GM12878 (cell line): Measurements from ENCODE around the gene GKAP1. TPM values are rescaled to one million over a fixed set of nuclear protein-coding genes. Genes with fewer than 3 reads are reported as not detected.

Experiments
- ATAC-seq: fragments of 200-7000 bp; cut with Tn5 transposase; 3 replicates; pipeline ENCODE4 v1.9.1; 2020; ENCODE audit warnings: mild to moderate bottlenecking, moderate library complexity
- BruUV-seq: library from RNA; stranded (reverse); fragments of 400-500 nt; replicated peaks from 2 replicates; lab custom pipeline; 2021; lab: Mats Ljungman, UMichigan
- CTCF ChIA-PET: fragments of 300-600 bp; sonication (Branson Sonifier 250); formaldehyde crosslinking; extraction: SDS; loops from one replicate; lab custom pipeline; 2021; ENCODE audit warnings: inconsistent platforms; lab: Yijun Ruan, JAX
- POLR2A ChIA-PET: fragments of 350-600 bp; formaldehyde crosslinking; extraction: SDS; loops from one replicate; lab custom pipeline; 2021; ENCODE audit warnings: inconsistent platforms; lab: Charles Lee
- RAD21 ChIA-PET: fragments of 300-600 bp; sonication (Branson Sonifier 250); formaldehyde crosslinking; loops from one replicate; lab custom pipeline; 2023; ENCODE audit warnings: antibody characterized with exemption; ENCODE audit not compliant: unreplicated experiment; lab: Charles Lee
- SMC1A ChIA-PET: fragments of 300-600 bp; sonication (Branson Sonifier 250); formaldehyde crosslinking; loops from one replicate; lab custom pipeline; 2023; ENCODE audit not compliant: unreplicated experiment, uncharacterized antibody; lab: Charles Lee
- DNase-seq: peaks from one replicate; pipeline ENCODE4 v3.0.0-alpha.2; 2011; ENCODE audit warnings: low read depth, low spot score
- FAIRE-seq: peaks from 3 replicates; lab custom pipeline; 2011; peaks lifted over from hg19 to GRCh38; lab: Jason Lieb, UNC
- H2AFZ ChIP-seq: 2 replicates; pipeline ENCODE4 v1.6.0; 2011; ENCODE audit warnings: low read depth, low read length, control low read depth; ENCODE audit not compliant: control insufficient read depth
- H3K27ac ChIP-seq: 2 replicates; pipeline ENCODE4 v1.5.1; 2011; ENCODE audit warnings: control low read depth; ENCODE audit not compliant: control insufficient read depth, insufficient read depth
- H3K27me3 ChIP-seq, 2 experiments: replicated peaks in 1 of 2; 2 replicates each; pipeline versions ENCODE4 v1.6.0 to v1.6.1; 2011; ENCODE audit warnings: low read length in 1 of 2; ENCODE audit not compliant: control insufficient read depth in 2 of 2, insufficient read depth in 2 of 2
- H3K36me3 ChIP-seq, 2 experiments: 2 replicates each; pipeline ENCODE4 v1.5.1; 2011; ENCODE audit warnings: low read length in 1 of 2; ENCODE audit not compliant: control insufficient read depth in 2 of 2, insufficient read depth in 2 of 2
- H3K4me1 ChIP-seq: 2 replicates; pipeline ENCODE4 v1.6.1; 2011; ENCODE audit warnings: mild to moderate bottlenecking, low read length, moderate library complexity, mixed read lengths; ENCODE audit not compliant: control insufficient read depth, insufficient read depth
- H3K4me2 ChIP-seq: 2 replicates; pipeline ENCODE4 v1.6.0; 2011; ENCODE audit warnings: control low read depth; ENCODE audit not compliant: control insufficient read depth, insufficient read depth
- H3K4me3 ChIP-seq: fragments of 200-600 bp; sonication (generic); 2 replicates; pipeline ENCODE4 v1.5.1; 2016
- H3K79me2 ChIP-seq: 2 replicates; pipeline ENCODE4 v1.6.0; 2011; ENCODE audit warnings: low read length; ENCODE audit not compliant: control insufficient read depth, insufficient read depth
- H3K9ac ChIP-seq: 2 replicates; pipeline ENCODE4 v1.8.0; 2011; ENCODE audit warnings: low read length, control low read depth, mixed read lengths; ENCODE audit not compliant: control insufficient read depth, insufficient read depth
- H3K9me3 ChIP-seq: replicated peaks from 3 replicates; pipeline ENCODE4 v1.5.1; 2011; ENCODE audit warnings: mild to moderate bottlenecking, low read length; ENCODE audit not compliant: control insufficient read depth, insufficient read depth
- H4K20me1 ChIP-seq: 2 replicates; pipeline ENCODE4 v1.6.0; 2011; ENCODE audit not compliant: control insufficient read depth, insufficient read depth
- BACH1 ChIP-seq: fragments of 450-650 bp; IDR thresholded peaks from 2 replicates; pipeline ENCODE4 v1.6.1; 2017; ENCODE audit warnings: mild to moderate bottlenecking, borderline replicate concordance
- CHD2 ChIP-seq: IDR thresholded peaks from 2 replicates; pipeline ENCODE4 v1.6.1; 2011; ENCODE audit warnings: low read depth, low read length, improper control_type of control experiment, borderline replicate concordance
- MEF2A ChIP-seq: IDR thresholded peaks from 2 replicates; pipeline ENCODE4 v1.6.1; 2011; ENCODE audit warnings: low read depth, mild to moderate bottlenecking, low read length, moderate library complexity; ENCODE audit not compliant: insufficient read depth
- NR2C2 ChIP-seq: IDR thresholded peaks from 2 replicates; pipeline ENCODE4 v1.6.1; 2011; ENCODE audit warnings: borderline replicate concordance, low read depth; ENCODE audit not compliant: control insufficient read depth, insufficient read length
- NR2F1 ChIP-seq: fragments of 450-650 bp; conservative IDR thresholded peaks from 2 replicates; pipeline ENCODE4 v1.6.1; 2017; ENCODE audit warnings: mild to moderate bottlenecking
- ZNF217 ChIP-seq: fragments of 450-650 bp; IDR thresholded peaks from 2 replicates; pipeline ENCODE4 v1.6.1; 2017; ENCODE audit warnings: antibody characterized with exemption, mild to moderate bottlenecking
- WGBS: methylation state at CpG from one replicate; pipeline ENCODE4 v1.1.6; 2016; ENCODE audit warnings: low lambda C conversion rate; ENCODE audit not compliant: insufficient replicate concordance, insufficient coverage; ENCODE audit errors: missing lambda C conversion rate; 5-methylcytosine and 5-hydroxymethylcytosine counted together
- in situ Hi-C: fragments of 300-500 bp; cut with MboI; formaldehyde crosslinking; loops from 9 replicates; pipeline ENCODE4 v1.14.3; 2018; ENCODE audit warnings: mixed read lengths
- intact Hi-C: fragments of 100-400 bp; cut with micrococcal nuclease; formaldehyde crosslinking; loops from one replicate; pipeline ENCODE4 v1.14.2; 2022; ENCODE audit not compliant: unreplicated experiment
- polyA plus RNA-seq, 11 experiments: library from polyadenylated mRNA; depleted of rRNA in 4 of 11; unstranded in 6 of 11; stranded (reverse) in 5 of 11; fragments of >200 nt; fragmentation: Nextera tagmentation in 4 of 11; fragmentation: Illumina TruSeq in 1 of 11; extraction: Ambion mirVana in 4 of 11; extraction: Trizol in 1 of 11; gene quantifications; 1 replicate in 1 of 11; 2 replicates in 10 of 11; pipeline versions ENCODE4 v1.2.1 to v1.2.3, GENCODE V29; 2011 to 2016; ENCODE audit warnings: inconsistent platforms in 2 of 11, missing spikeins in 2 of 11, low read depth in 1 of 11
- total RNA-seq, 4 experiments: library from RNA; depleted of rRNA in 3 of 4; stranded (reverse); fragments of >200 nt in 3 of 4; fragmentation: Illumina TruSeq in 1 of 4; extraction: Trizol in 1 of 4; gene quantifications; 2 replicates each; pipeline versions ENCODE4 v1.2.1 to v1.2.3, GENCODE V29; 2013 to 2021
- TF ChIP-seq, protein P1 (sequence below): fragments of 450-650 bp; IDR thresholded peaks from 2 replicates; pipeline ENCODE4 v1.6.1; 2017; ENCODE audit warnings: mild to moderate bottlenecking, moderate library complexity
- TF ChIP-seq, protein P2 (sequence below): fragments of 450-650 bp; formaldehyde crosslinking; IDR thresholded peaks from 2 replicates; pipeline ENCODE4 v1.4.0; 2020; ENCODE audit warnings: mild to moderate bottlenecking, moderate library complexity

Gene GKAP1
- total and polyA plus RNA-seq, 10 of the 15 experiments (the other 5 are each of a cell fraction or from before 2014, with no cell fraction given): 0.92 to 5.1 (median 2.7) TPM

DNA sequence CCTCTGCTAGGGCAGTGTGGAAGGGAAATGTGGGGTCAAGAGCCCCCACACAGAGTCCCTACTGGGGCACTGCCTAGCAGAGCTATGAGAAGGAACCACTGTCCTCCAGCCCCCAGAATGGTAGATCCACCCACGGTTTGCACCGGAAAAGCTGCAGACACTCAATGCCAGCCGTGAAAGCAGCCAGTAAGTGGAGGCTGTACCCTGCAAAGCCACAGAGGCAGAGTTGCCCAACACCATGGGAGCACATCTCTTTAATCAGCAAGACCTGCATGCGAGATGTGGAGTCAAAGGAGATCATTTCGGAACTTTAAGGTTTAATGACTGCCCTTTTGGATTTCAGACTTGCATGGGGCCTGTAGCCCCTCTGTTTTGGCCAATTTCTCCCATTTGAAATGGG, 52.2 kb downstream of the GKAP1 start:
- SMC1A ChIA-PET: no interaction called here
- Histone ChIP-seq H3K27me3 (no peaks in the 10 kb centered on the region), H3K79me2 (no peaks in the 10 kb centered on the region), H3K9ac (no peak overlapping the region), H4K20me1 (no peaks in the 10 kb centered on the region), H3K4me1 (no peaks in the 10 kb centered on the region), H3K4me2 (no peak overlapping the region), H3K27ac (no peak overlapping the region), H2AFZ (no peak overlapping the region), H3K9me3 (no peaks in the 10 kb centered on the region), H3K4me3 (no peak overlapping the region), H3K36me3 (no peaks in the 10 kb centered on the region)
- 97% methylated on average over 5 of the region's 5 CpGs for WGBS
- ATAC-seq (no peak), FAIRE-seq (no peak), DNase-seq (no peak)
- in situ Hi-C loops: no loop called here
- POLR2A ChIA-PET: interaction anchor here (0.5 kb wide), 1 partner anchor 11 kb away, joined by 3 read pairs; no protein-coding TSS in a partner anchor
- CTCF ChIA-PET: no interaction called here
- intact Hi-C loops: no loop called here
- RAD21 ChIA-PET: no interaction called here
- TF ChIP-seq, protein P1, sequence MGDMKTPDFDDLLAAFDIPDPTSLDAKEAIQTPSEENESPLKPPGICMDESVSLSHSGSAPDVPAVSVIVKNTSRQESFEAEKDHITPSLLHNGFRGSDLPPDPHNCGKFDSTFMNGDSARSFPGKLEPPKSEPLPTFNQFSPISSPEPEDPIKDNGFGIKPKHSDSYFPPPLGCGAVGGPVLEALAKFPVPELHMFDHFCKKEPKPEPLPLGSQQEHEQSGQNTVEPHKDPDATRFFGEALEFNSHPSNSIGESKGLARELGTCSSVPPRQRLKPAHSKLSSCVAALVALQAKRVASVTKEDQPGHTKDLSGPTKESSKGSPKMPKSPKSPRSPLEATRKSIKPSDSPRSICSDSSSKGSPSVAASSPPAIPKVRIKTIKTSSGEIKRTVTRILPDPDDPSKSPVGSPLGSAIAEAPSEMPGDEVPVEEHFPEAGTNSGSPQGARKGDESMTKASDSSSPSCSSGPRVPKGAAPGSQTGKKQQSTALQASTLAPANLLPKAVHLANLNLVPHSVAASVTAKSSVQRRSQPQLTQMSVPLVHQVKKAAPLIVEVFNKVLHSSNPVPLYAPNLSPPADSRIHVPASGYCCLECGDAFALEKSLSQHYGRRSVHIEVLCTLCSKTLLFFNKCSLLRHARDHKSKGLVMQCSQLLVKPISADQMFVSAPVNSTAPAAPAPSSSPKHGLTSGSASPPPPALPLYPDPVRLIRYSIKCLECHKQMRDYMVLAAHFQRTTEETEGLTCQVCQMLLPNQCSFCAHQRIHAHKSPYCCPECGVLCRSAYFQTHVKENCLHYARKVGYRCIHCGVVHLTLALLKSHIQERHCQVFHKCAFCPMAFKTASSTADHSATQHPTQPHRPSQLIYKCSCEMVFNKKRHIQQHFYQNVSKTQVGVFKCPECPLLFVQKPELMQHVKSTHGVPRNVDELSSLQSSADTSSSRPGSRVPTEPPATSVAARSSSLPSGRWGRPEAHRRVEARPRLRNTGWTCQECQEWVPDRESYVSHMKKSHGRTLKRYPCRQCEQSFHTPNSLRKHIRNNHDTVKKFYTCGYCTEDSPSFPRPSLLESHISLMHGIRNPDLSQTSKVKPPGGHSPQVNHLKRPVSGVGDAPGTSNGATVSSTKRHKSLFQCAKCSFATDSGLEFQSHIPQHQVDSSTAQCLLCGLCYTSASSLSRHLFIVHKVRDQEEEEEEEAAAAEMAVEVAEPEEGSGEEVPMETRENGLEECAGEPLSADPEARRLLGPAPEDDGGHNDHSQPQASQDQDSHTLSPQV: no peak
- no peak for TF ChIP-seq MEF2A
- TF ChIP-seq BACH1: no peak
- no peak for TF ChIP-seq ZNF217
- TF ChIP-seq, protein P2, sequence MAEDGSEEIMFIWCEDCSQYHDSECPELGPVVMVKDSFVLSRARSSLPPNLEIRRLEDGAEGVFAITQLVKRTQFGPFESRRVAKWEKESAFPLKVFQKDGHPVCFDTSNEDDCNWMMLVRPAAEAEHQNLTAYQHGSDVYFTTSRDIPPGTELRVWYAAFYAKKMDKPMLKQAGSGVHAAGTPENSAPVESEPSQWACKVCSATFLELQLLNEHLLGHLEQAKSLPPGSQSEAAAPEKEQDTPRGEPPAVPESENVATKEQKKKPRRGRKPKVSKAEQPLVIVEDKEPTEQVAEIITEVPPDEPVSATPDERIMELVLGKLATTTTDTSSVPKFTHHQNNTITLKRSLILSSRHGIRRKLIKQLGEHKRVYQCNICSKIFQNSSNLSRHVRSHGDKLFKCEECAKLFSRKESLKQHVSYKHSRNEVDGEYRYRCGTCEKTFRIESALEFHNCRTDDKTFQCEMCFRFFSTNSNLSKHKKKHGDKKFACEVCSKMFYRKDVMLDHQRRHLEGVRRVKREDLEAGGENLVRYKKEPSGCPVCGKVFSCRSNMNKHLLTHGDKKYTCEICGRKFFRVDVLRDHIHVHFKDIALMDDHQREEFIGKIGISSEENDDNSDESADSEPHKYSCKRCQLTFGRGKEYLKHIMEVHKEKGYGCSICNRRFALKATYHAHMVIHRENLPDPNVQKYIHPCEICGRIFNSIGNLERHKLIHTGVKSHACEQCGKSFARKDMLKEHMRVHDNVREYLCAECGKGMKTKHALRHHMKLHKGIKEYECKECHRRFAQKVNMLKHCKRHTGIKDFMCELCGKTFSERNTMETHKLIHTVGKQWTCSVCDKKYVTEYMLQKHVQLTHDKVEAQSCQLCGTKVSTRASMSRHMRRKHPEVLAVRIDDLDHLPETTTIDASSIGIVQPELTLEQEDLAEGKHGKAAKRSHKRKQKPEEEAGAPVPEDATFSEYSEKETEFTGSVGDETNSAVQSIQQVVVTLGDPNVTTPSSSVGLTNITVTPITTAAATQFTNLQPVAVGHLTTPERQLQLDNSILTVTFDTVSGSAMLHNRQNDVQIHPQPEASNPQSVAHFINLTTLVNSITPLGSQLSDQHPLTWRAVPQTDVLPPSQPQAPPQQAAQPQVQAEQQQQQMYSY (CRISPR knock-in tag): no peak
- no peak for TF ChIP-seq CHD2
- no peak for TF ChIP-seq NR2F1
- no peak for TF ChIP-seq NR2C2
- TF ChIP-seq, all 136 proteins: peak for 0
- no TSS peak for BruUV-seq
